Osteoblast (primary cell): ENCODE measurements around the gene DNAJB5. TPM values are rescaled to one million over a fixed set of nuclear protein-coding genes. Genes with fewer than 3 reads are reported as not detected.

ENCODE experiments used
- DNase-seq: peaks from one replicate; pipeline ENCODE4 v3.0.0; 2011; ENCODE audit warnings: low spot score, mixed read lengths; ENCODE audit not compliant: insufficient read length; ENCODE audit errors: missing footprints
- H2AFZ ChIP-seq: 2 replicates; pipeline ENCODE4 v1.6.0; 2011; ENCODE audit warnings: mild to moderate bottlenecking, low read length
- H3K27ac ChIP-seq: 2 replicates; pipeline ENCODE4 v1.5.1; 2011; ENCODE audit warnings: mild to moderate bottlenecking, low read depth, low read length, moderate library complexity
- H3K27me3 ChIP-seq: 2 replicates; pipeline ENCODE4 v1.6.0; 2012; ENCODE audit warnings: mild to moderate bottlenecking, control low read depth, inconsistent platforms, low read length, moderate library complexity; ENCODE audit not compliant: insufficient read depth
- H3K36me3 ChIP-seq: 2 replicates; pipeline ENCODE4 v1.5.1; 2011; ENCODE audit warnings: mild to moderate bottlenecking, low read length, control low read depth, moderate library complexity; ENCODE audit not compliant: insufficient read depth
- H3K4me1 ChIP-seq: 2 replicates; pipeline ENCODE4 v1.5.1; 2011; ENCODE audit warnings: mild to moderate bottlenecking, low read length, control low read depth, moderate library complexity; ENCODE audit not compliant: insufficient read depth
- H3K4me2 ChIP-seq: 2 replicates; pipeline ENCODE4 v1.6.0; 2011; ENCODE audit warnings: mild to moderate bottlenecking, low read length; ENCODE audit not compliant: insufficient read depth
- H3K4me3 ChIP-seq: fragments of 200-600 bp; sonication (generic); 3 replicates; pipeline ENCODE4 v1.5.1; 2012; ENCODE audit warnings: mild to moderate bottlenecking, low read length, inconsistent platforms; ENCODE audit not compliant: insufficient read depth
- H3K79me2 ChIP-seq: 2 replicates; pipeline ENCODE4 v1.6.0; 2012; ENCODE audit warnings: mild to moderate bottlenecking, low read length, control low read depth, inconsistent platforms; ENCODE audit not compliant: insufficient read depth
- H3K9me3 ChIP-seq: 2 replicates; pipeline ENCODE4 v1.5.1; 2011; ENCODE audit warnings: low read depth, low read length, control low read depth
- H4K20me1 ChIP-seq: 2 replicates; pipeline ENCODE4 v1.6.0; 2012; ENCODE audit warnings: mild to moderate bottlenecking, low read length, control low read depth; ENCODE audit not compliant: insufficient read depth
- CTCF ChIP-seq: IDR thresholded peaks from 2 replicates; pipeline ENCODE4 v1.5.1; 2011; ENCODE audit warnings: mild to moderate bottlenecking, low read depth, low read length, moderate library complexity; ENCODE audit errors: extremely low read depth
- total RNA-seq: library from RNA; depleted of rRNA; stranded (reverse); fragments of >200 nt; gene quantifications from 2 replicates; pipeline ENCODE4 v1.2.3, GENCODE V29; 2012

The DNAJB5 gene
- total RNA-seq, 1 donor, result 12.7 TPM

GRCh38 chr9:34991607-34992375 lies 2.2 kb downstream of the DNAJB5 start:
- Histone ChIP-seq H3K27ac (peak overlapping the region; percentile 80), H3K4me2 (peak overlapping the region; percentile 66), H3K4me1 (peaks cover 65% of the 10 kb centered on the region), H3K27me3 (no peaks in the 10 kb centered on the region), H3K4me3 (peak overlapping the region; percentile 47), H3K9me3 (no peaks in the 10 kb centered on the region), H4K20me1 (peaks cover 2% of the 10 kb centered on the region), H3K36me3 (peaks cover 13% of the 10 kb centered on the region), H2AFZ (no peak overlapping the region), H3K79me2 (peaks cover 12% of the 10 kb centered on the region)
- no peak for TF ChIP-seq CTCF
- DNase-seq, result peak; percentile 91

GRCh38 chr9:34992376-34992951 lies 2.9 kb downstream of the DNAJB5 start:
- Histone ChIP-seq H3K4me3 (peak overlapping the region; percentile 47), H4K20me1 (peaks cover 2% of the 10 kb centered on the region), H3K27ac (peak overlapping the region; percentile 80), H3K4me1 (peaks cover 65% of the 10 kb centered on the region), H3K27me3 (no peaks in the 10 kb centered on the region), H3K4me2 (peak overlapping the region; percentile 66), H3K36me3 (peaks cover 20% of the 10 kb centered on the region), H3K9me3 (no peaks in the 10 kb centered on the region), H3K79me2 (peaks cover 12% of the 10 kb centered on the region), H2AFZ (no peak overlapping the region)
- peak; percentile 97 for DNase-seq
- no peak for TF ChIP-seq CTCF

- DNase-seq, result peak; percentile 86
- peaks cover 12% of the 10 kb centered on the region for H3K79me2 ChIP-seq
- H3K4me1 ChIP-seq, result peaks cover 62% of the 10 kb centered on the region
- TF ChIP-seq CTCF, result no peak
- H3K27me3 ChIP-seq, result no peaks in the 10 kb centered on the region
- peaks cover 21% of the 10 kb centered on the region for H3K36me3 ChIP-seq
- no peak overlapping the region for H3K4me2 ChIP-seq
- peak overlapping the region; percentile 39 for H2AFZ ChIP-seq
- peak overlapping the region; percentile 80 for H3K27ac ChIP-seq
- H3K4me3 ChIP-seq, result no peak overlapping the region
- no peaks in the 10 kb centered on the region for H3K9me3 ChIP-seq
- peaks cover 2% of the 10 kb centered on the region for H4K20me1 ChIP-seq
These were observed 4.1 kb downstream of the DNAJB5 start for GRCh38 chr9:34993502-34994259.
